ENCODE data around the gene DAZAP1. TPM values are rescaled to one million over a fixed set of nuclear protein-coding genes. Genes with fewer than 3 reads are reported as not detected.

The DAZAP1 gene
- total RNA-seq, 2 experiments from 2014 or later, result 248 to 347 TPM

DNA sequence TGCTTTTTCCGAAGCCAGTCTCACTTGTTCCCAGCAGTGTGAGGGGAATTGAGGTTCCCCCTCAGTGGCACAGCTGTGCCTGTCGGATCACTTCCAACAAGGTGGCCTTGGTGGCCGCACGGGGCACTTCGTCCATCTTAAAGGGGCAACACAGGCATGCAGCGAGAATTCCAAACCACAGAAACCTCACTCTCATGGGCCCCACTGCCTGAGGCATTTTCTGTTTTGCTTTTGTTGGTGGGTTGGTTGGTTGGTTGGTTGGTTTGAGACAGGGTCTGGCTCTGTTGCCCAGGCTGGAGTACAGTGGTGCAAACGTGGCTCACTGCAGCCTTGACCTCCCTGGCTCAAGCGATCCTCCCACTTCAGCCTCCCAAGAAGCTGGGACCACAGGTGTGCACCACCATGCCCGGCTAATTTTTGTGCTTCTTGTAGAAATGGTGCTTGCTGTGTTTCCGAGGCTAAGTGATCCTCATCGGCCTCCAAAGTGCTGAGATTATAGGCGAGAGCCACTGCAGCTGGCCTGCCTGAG lies 27.4 kb upstream of the DAZAP1 start:
- Mint-ChIP-seq H3K4me1 (peaks cover 14% of the 10 kb centered on the region), H3K27ac (no peak overlapping the region), H3K4me3 (no peak overlapping the region), H3K9me3 (ENCODE audit: low read depth) (no peaks in the 10 kb centered on the region), H3K36me3 (ENCODE audit: low read depth) (peaks cover 14% of the 10 kb centered on the region), H3K27me3 (peaks cover 2% of the 10 kb centered on the region)
- DNase-seq (no peak), ATAC-seq (no peak)
- POLR2A ChIA-PET, result no interaction called here
- intact Hi-C loops (cut with DNase I, micrococcal nuclease), result loop anchor here in 1 of 2 experiments (5.0 kb wide), 1 partner anchor 103 kb away; the partner anchor contains the start of gene FAM174C
- CTCF ChIA-PET, result interaction anchor here (0.7 kb wide), 1 partner anchor 402 kb away, joined by 3 read pairs; no protein-coding TSS in a partner anchor

GRCh38 chr19:1382250-1382649 lies 25.1 kb upstream of the DAZAP1 start:
- intact Hi-C loops (cut with DNase I, micrococcal nuclease), result loop anchor here (2.0 to 5.0 kb wide), 3 partner anchors 27 to 271 kb away; partner anchors contain the start of genes FAM174C (in 1 of the 2) and TCF3 (in 1 of the 2)
- no peak for DNase-seq
- H3K9me3 Mint-ChIP-seq (ENCODE audit: low read depth), result no peaks in the 10 kb centered on the region
- CTCF ChIA-PET, result interaction anchor here (0.8 to 2.1 kb wide), 4 partner anchors 18 to 138 kb away, joined by 4 to 10 read pairs (median 4); partner anchors contain the start of gene CIRBP
- POLR2A ChIA-PET, result interaction anchor here (0.6 kb wide), 1 partner anchor 1013 kb away, joined by 4 read pairs; no protein-coding TSS in a partner anchor
- H3K27ac Mint-ChIP-seq, result no peak overlapping the region
- H3K36me3 Mint-ChIP-seq (ENCODE audit: low read depth), result peaks cover 10% of the 10 kb centered on the region
- no peak overlapping the region for H3K4me3 Mint-ChIP-seq
- peaks cover 20% of the 10 kb centered on the region for H3K4me1 Mint-ChIP-seq
- peaks cover 2% of the 10 kb centered on the region for H3K27me3 Mint-ChIP-seq
- ATAC-seq, result no peak

GRCh38 chr19:1383017-1383311 lies 24.4 kb upstream of the DAZAP1 start:
- H3K9me3 Mint-ChIP-seq (ENCODE audit: low read depth), result no peaks in the 10 kb centered on the region

GRCh38 chr19:1383312-1384084 lies 23.9 kb upstream of the DAZAP1 start, which contains the start of gene NDUFS7:
Gene NDUFS7 (plus strand): TSS chr19:1383907. CDS start chr19:1383927, 20 bp downstream.
- peaks cover 21% of the 10 kb centered on the region for H3K4me1 Mint-ChIP-seq

More at GRCh38 chr19:1383017-1383311, 24.4 kb upstream of the DAZAP1 start:
- no peak for ATAC-seq
- intact Hi-C loops (cut with DNase I, micrococcal nuclease), result loop anchor here (1.0 to 5.0 kb wide), 19 partner anchors 18 to 586 kb away; partner anchors contain the start of genes FAM174C (in 2 of the 2), C19orf25 (in 1 of the 2), DAZAP1 (in 1 of the 2) and GAMT (in 1 of the 2)
- Mint-ChIP-seq H3K27ac (peak overlapping the region; percentile 92), H3K36me3 (ENCODE audit: low read depth) (peaks cover 10% of the 10 kb centered on the region), H3K4me1 (peaks cover 21% of the 10 kb centered on the region), H3K27me3 (peaks cover 2% of the 10 kb centered on the region), H3K4me3 (peak overlapping the region; percentile 81)
- CTCF ChIA-PET, result interaction anchor here (0.6 to 2.1 kb wide), 9 partner anchors 10 to 386 kb away, joined by 3 to 10 read pairs (median 4); partner anchors contain the start of gene CIRBP
- POLR2A ChIA-PET, result interaction anchor here (0.6 to 1.1 kb wide), 4 partner anchors 20 to 1012 kb away, joined by 3 to 5 read pairs (median 4); partner anchors contain the start of genes CIRBP and REEP6
- no peak for DNase-seq

GRCh38 chr19:1384085-1384462 lies 23.3 kb upstream of the DAZAP1 start:
- peaks cover 2% of the 10 kb centered on the region for H3K27me3 Mint-ChIP-seq
- H3K4me1 Mint-ChIP-seq, result peaks cover 21% of the 10 kb centered on the region
- ATAC-seq (peak; percentile 4), DNase-seq (no peak)
- no peaks in the 10 kb centered on the region for H3K9me3 Mint-ChIP-seq (ENCODE audit: low read depth)
- peak overlapping the region; percentile 81 for H3K4me3 Mint-ChIP-seq
- CTCF ChIA-PET, result no interaction called here
- intact Hi-C loops (cut with DNase I, micrococcal nuclease), result loop anchor here in 1 of 2 experiments (5.0 kb wide), 1 partner anchor 107 kb away; the partner anchor contains the start of gene FAM174C
- H3K27ac Mint-ChIP-seq, result peak overlapping the region; percentile 80
- H3K36me3 Mint-ChIP-seq (ENCODE audit: low read depth), result peaks cover 15% of the 10 kb centered on the region
- POLR2A ChIA-PET, result no interaction called here

More at GRCh38 chr19:1383312-1384084, 23.9 kb upstream of the DAZAP1 start, which contains the start of gene NDUFS7:
- peak within 1 kb of the TSS; percentile 92 for H3K27ac Mint-ChIP-seq
- H3K36me3 Mint-ChIP-seq (ENCODE audit: low read depth), result peaks cover 10% of the 10 kb centered on the region
- peaks cover 2% of the 10 kb centered on the region for H3K27me3 Mint-ChIP-seq
- H3K9me3 Mint-ChIP-seq (ENCODE audit: low read depth), result no peaks in the 10 kb centered on the region
- intact Hi-C loops (cut with DNase I, micrococcal nuclease), result loop anchor here (1.0 to 5.0 kb wide), 19 partner anchors 18 to 586 kb away; partner anchors contain the start of genes FAM174C (in 2 of the 2), C19orf25 (in 1 of the 2), DAZAP1 (in 1 of the 2) and GAMT (in 1 of the 2)
- ChIA-PET CTCF (interaction anchor here (0.6 to 2.1 kb wide), 7 partner anchors 11 to 386 kb away, joined by 3 to 10 read pairs (median 4); no protein-coding TSS in a partner anchor), POLR2A (interaction anchor here (0.6 to 1.1 kb wide), 3 partner anchors 20 to 114 kb away, joined by 3 to 5 read pairs (median 3); partner anchors contain the start of genes CIRBP and REEP6)
- DNase-seq (peak; percentile 94), ATAC-seq (peak; percentile 88)
- H3K4me3 Mint-ChIP-seq, result peak within 1 kb of the TSS; percentile 81

DNA sequence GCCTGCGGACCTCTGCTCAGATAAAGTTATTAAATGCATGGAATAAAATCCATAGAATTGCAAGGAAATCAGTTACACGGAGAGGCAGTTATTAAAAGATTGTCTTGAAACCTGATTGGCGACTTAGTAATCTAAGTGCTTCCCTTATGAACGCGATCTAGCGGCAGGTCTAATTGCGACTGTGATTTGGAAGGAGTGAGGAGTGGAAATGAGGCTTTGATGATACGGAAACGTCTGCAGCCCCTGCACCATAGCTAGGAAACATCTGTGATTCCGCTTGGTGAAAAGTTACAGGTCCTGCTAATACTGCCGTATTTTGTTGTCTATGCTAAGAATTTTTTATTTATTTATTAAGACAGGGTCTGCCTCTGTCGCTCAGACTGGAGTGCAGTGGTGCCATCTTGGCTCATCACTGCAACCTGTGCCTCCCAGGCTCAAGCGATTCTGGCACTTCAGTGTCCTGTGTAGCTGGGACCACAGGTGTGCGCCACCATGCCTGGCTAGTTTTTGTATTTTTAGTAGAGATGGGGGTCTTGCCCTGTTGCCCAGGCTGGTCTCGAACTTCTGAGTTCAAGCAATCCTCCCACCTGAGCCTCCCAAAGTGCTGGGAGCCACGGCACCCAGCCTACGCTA lies 22.8 kb upstream of the DAZAP1 start:
- Mint-ChIP-seq H3K27ac (peak overlapping the region; percentile 80), H3K9me3 (ENCODE audit: low read depth) (no peaks in the 10 kb centered on the region), H3K4me3 (peak overlapping the region; percentile 81), H3K36me3 (ENCODE audit: low read depth) (peaks cover 21% of the 10 kb centered on the region), H3K27me3 (peaks cover 2% of the 10 kb centered on the region), H3K4me1 (peaks cover 21% of the 10 kb centered on the region)
- ChIA-PET CTCF (no interaction called here), POLR2A (no interaction called here)
- DNase-seq (no peak), ATAC-seq (no peak)
- intact Hi-C loops (cut with DNase I, micrococcal nuclease), result loop anchor here in 1 of 2 experiments (5.0 kb wide), 1 partner anchor 107 kb away; the partner anchor contains the start of gene FAM174C

- intact Hi-C loops (cut with DNase I, micrococcal nuclease), result no loop called here
- ChIA-PET CTCF (interaction anchor here (0.6 to 1.2 kb wide), 5 partner anchors 14 to 141 kb away, joined by 3 to 4 read pairs (median 3); no protein-coding TSS in a partner anchor), POLR2A (interaction anchor here (0.6 kb wide), 1 partner anchor 117 kb away, joined by 3 read pairs; the partner anchor contains the start of gene CIRBP)
- no peaks in the 10 kb centered on the region for H3K9me3 Mint-ChIP-seq (ENCODE audit: low read depth)
- no peak for DNase-seq
- no peak overlapping the region for H3K4me3 Mint-ChIP-seq
- H3K27ac Mint-ChIP-seq, result no peak overlapping the region
- no peak for ATAC-seq
- H3K4me1 Mint-ChIP-seq, result peaks cover 21% of the 10 kb centered on the region
- peaks cover 2% of the 10 kb centered on the region for H3K27me3 Mint-ChIP-seq
- H3K36me3 Mint-ChIP-seq (ENCODE audit: low read depth), result peaks cover 28% of the 10 kb centered on the region
Measured at GRCh38 chr19:1385816-1386215, 21.6 kb upstream of the DAZAP1 start.

DNA sequence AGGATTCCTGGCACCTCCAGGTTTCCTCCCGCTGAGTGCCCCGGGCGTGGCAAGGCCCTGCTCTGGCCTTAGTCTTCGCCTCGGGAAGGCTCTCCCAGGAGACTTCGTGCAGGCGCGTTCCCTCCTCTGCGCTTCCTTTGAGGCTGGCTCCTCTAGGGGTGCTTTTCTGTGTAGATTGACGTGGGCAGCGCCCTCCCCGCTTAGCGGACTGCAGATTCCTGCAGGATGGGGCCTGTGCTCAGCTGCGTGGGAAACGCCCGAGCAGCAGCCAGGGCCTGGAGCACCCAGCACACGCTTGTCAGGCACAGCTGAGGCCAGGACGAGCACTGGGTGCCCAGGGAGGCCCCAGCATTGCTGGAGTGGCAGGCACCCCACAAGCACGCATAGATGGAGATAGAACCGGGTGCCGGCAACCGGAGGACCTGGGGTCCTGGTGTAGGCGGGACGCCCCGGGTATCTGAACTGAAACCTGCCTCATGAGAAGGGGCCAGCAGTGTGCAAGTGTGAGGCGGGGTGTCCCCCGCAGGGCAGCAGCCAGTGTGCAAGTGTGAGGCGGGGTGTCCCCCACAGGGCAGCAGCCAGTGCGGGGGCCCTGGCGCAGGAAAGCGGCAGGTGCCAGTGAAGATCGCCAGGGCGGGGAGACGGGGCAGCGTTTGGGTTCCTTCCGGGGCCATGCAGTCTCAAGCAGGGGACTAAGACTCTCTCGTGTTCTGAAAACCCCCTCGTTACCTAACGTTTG lies 20.3 kb upstream of the DAZAP1 start:
- Mint-ChIP-seq H3K36me3 (ENCODE audit: low read depth) (peaks cover 35% of the 10 kb centered on the region), H3K9me3 (ENCODE audit: low read depth) (no peaks in the 10 kb centered on the region), H3K27ac (no peak overlapping the region), H3K4me1 (peaks cover 21% of the 10 kb centered on the region), H3K27me3 (peaks cover 2% of the 10 kb centered on the region), H3K4me3 (no peak overlapping the region)
- ChIA-PET POLR2A (no interaction called here), CTCF (no interaction called here)
- ATAC-seq (no peak), DNase-seq (no peak)
- intact Hi-C loops (cut with DNase I, micrococcal nuclease), result no loop called here

DNA sequence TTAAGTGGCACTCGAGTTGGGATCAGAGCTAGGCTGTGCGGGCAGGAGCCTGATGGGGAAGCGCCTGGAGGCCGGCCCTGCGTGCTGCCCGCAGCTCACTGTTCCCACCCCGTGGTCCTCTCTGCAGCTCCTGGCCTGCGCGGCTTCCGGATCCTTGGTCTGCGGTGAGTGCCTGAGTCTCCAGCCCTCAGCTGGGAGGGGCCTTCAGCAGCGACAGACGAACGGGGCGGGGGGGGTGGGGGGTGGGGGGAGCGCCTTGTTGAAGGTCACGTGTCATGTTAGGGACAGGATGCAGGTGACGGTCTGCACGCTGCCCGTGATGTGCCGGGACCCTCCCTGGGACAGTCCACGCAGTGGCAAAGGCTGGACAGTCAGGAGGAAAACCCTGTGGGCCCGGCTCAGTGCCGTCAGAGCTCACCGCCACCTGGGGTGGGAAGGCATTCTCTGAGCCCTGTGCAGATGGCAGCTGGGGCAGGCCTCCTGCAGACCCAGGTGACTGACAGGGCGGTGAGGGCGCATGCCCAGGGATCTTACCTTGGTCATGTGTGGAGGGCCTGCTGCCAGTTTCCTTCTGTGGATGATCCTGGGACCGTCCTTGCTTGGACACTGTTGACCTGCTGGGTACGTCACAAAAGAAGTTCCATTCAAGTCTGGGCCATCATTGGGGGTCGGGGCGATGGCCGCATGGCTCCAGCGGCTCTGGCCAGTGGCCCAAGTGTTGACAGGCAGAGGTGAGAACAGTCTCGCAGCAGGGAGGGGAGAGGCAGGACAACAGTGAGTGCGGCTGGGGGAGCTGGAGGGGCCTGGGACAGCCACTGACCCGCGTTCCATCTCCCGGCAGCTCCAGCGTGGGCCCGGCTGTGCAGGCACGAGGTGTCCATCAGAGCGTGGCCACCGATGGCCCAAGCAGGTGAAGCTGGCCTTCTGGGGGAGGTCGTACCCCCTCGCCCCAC lies 19.4 kb upstream of the DAZAP1 start:
- Mint-ChIP-seq H3K9me3 (ENCODE audit: low read depth) (no peaks in the 10 kb centered on the region), H3K4me1 (peaks cover 19% of the 10 kb centered on the region), H3K4me3 (no peak overlapping the region), H3K27ac (no peak overlapping the region), H3K36me3 (ENCODE audit: low read depth) (peaks cover 37% of the 10 kb centered on the region), H3K27me3 (peaks cover 2% of the 10 kb centered on the region)
- POLR2A ChIA-PET, result no interaction called here
- ATAC-seq (no peak), DNase-seq (no peak)
- intact Hi-C loops (cut with DNase I, micrococcal nuclease), result no loop called here
- CTCF ChIA-PET, result no interaction called here

- intact Hi-C loops (cut with DNase I, micrococcal nuclease), result no loop called here
- peaks cover 14% of the 10 kb centered on the region for H3K4me1 Mint-ChIP-seq
- ChIA-PET POLR2A (no interaction called here), CTCF (no interaction called here)
- H3K4me3 Mint-ChIP-seq, result no peak overlapping the region
- H3K36me3 Mint-ChIP-seq (ENCODE audit: low read depth), result peaks cover 33% of the 10 kb centered on the region
- H3K27ac Mint-ChIP-seq, result no peak overlapping the region
- no peaks in the 10 kb centered on the region for H3K27me3 Mint-ChIP-seq
- no peaks in the 10 kb centered on the region for H3K9me3 Mint-ChIP-seq (ENCODE audit: low read depth)
- ATAC-seq (no peak), DNase-seq (no peak)
Measured at GRCh38 chr19:1388637-1389026, 18.8 kb upstream of the DAZAP1 start.
